ENCODE results near the gene GLCE.

Gene GLCE

GRCh38 chr15:69217381-69217780 lies 56.9 kb downstream of the GLCE start:
- no peak overlapping the region for H3K27ac ChIP-seq (ENCODE audit: low read depth, low read length)
- no peak overlapping the region for H3K9ac ChIP-seq (ENCODE audit: low read depth in 1 of 2, low read length in 2 of 2)
- H3K4me1 ChIP-seq (ENCODE audit: control insufficient read depth in 1 of 2, insufficient read depth in 2 of 2, low read length in 2 of 2): peaks cover 5 to 15% of the 10 kb centered on the region in 2 donors
- no peaks in the 10 kb centered on the region for H3K36me3 ChIP-seq (ENCODE audit: control insufficient read depth in 1 of 2, insufficient read depth in 2 of 2, low read length in 2 of 2)
- H3K27me3 ChIP-seq (ENCODE audit: control insufficient read depth in 1 of 2, insufficient read depth in 2 of 2, low read length in 2 of 2): no peaks in the 10 kb centered on the region
- H3K9me3 ChIP-seq (ENCODE audit: control insufficient read depth in 1 of 2, low read length in 2 of 2): peaks cover 0 to under 1% of the 10 kb centered on the region in 2 donors
- no peak overlapping the region for H3K4me3 ChIP-seq (ENCODE audit: low read depth in 1 of 2, low read length in 2 of 2)

- peaks cover 0 to 8% of the 10 kb centered on the region in 2 donors for H3K9me3 ChIP-seq (ENCODE audit: control insufficient read depth in 1 of 2, low read length in 2 of 2)
- H3K36me3 ChIP-seq (ENCODE audit: control insufficient read depth in 1 of 2, insufficient read depth in 2 of 2, low read length in 2 of 2): peaks cover 0 to 3% of the 10 kb centered on the region in 2 donors
- H3K27ac ChIP-seq (ENCODE audit: low read depth, low read length): no peak overlapping the region
- H3K27me3 ChIP-seq (ENCODE audit: control insufficient read depth in 1 of 2, insufficient read depth in 2 of 2, low read length in 2 of 2): no peaks in the 10 kb centered on the region
- H3K4me1 ChIP-seq (ENCODE audit: control insufficient read depth in 1 of 2, insufficient read depth in 2 of 2, low read length in 2 of 2): peaks cover 8 to 17% of the 10 kb centered on the region in 2 donors
- no peak overlapping the region for H3K4me3 ChIP-seq (ENCODE audit: low read depth in 1 of 2, low read length in 2 of 2)
- H3K9ac ChIP-seq (ENCODE audit: low read depth in 1 of 2, low read length in 2 of 2): no peak overlapping the region
Measured at GRCh38 chr15:69219690-69220089, 59.3 kb downstream of the GLCE start.

GRCh38 chr15:69222002-69222474 lies 61.6 kb downstream of the GLCE start:
- Histone ChIP-seq H3K4me3 (ENCODE audit: low read depth in 1 of 2, low read length in 2 of 2) (no peak overlapping the region), H3K9me3 (ENCODE audit: control insufficient read depth in 1 of 2, low read length in 2 of 2) (peaks cover 0 to 8% of the 10 kb centered on the region in 2 donors), H3K4me1 (ENCODE audit: control insufficient read depth in 1 of 2, insufficient read depth in 2 of 2, low read length in 2 of 2) (peaks cover 16 to 18% of the 10 kb centered on the region in 2 donors), H3K27ac (ENCODE audit: low read depth, low read length) (no peak overlapping the region), H3K27me3 (ENCODE audit: control insufficient read depth in 1 of 2, insufficient read depth in 2 of 2, low read length in 2 of 2) (no peaks in the 10 kb centered on the region), H3K9ac (ENCODE audit: low read depth in 1 of 2, low read length in 2 of 2) (no peak overlapping the region), H3K36me3 (ENCODE audit: control insufficient read depth in 1 of 2, insufficient read depth in 2 of 2, low read length in 2 of 2) (peaks cover 0 to 3% of the 10 kb centered on the region in 2 donors)

- Histone ChIP-seq H3K27me3 (ENCODE audit: control insufficient read depth in 1 of 2, insufficient read depth in 2 of 2, low read length in 2 of 2) (no peaks in the 10 kb centered on the region), H3K9me3 (ENCODE audit: control insufficient read depth in 1 of 2, low read length in 2 of 2) (peaks cover 0 to 8% of the 10 kb centered on the region in 2 donors), H3K36me3 (ENCODE audit: control insufficient read depth in 1 of 2, insufficient read depth in 2 of 2, low read length in 2 of 2) (peaks cover 0 to 3% of the 10 kb centered on the region in 2 donors), H3K4me3 (ENCODE audit: low read depth in 1 of 2, low read length in 2 of 2) (no peak overlapping the region), H3K4me1 (ENCODE audit: control insufficient read depth in 1 of 2, insufficient read depth in 2 of 2, low read length in 2 of 2) (peaks cover 16 to 18% of the 10 kb centered on the region in 2 donors), H3K27ac (ENCODE audit: low read depth, low read length) (no peak overlapping the region), H3K9ac (ENCODE audit: low read depth in 1 of 2, low read length in 2 of 2) (no peak overlapping the region)
Measured at GRCh38 chr15:69223083-69223813, 62.8 kb downstream of the GLCE start.

GRCh38 chr15:69224383-69224782 lies 63.9 kb downstream of the GLCE start:
- peaks cover 16 to 18% of the 10 kb centered on the region in 2 donors for H3K4me1 ChIP-seq (ENCODE audit: control insufficient read depth in 1 of 2, insufficient read depth in 2 of 2, low read length in 2 of 2)
- peaks cover 0 to 8% of the 10 kb centered on the region in 2 donors for H3K9me3 ChIP-seq (ENCODE audit: control insufficient read depth in 1 of 2, low read length in 2 of 2)
- peaks cover 0 to 7% of the 10 kb centered on the region in 2 donors for H3K36me3 ChIP-seq (ENCODE audit: control insufficient read depth in 1 of 2, insufficient read depth in 2 of 2, low read length in 2 of 2)
- no peak overlapping the region for H3K4me3 ChIP-seq (ENCODE audit: low read depth in 1 of 2, low read length in 2 of 2)
- H3K27me3 ChIP-seq (ENCODE audit: control insufficient read depth in 1 of 2, insufficient read depth in 2 of 2, low read length in 2 of 2): no peaks in the 10 kb centered on the region
- no peak overlapping the region for H3K9ac ChIP-seq (ENCODE audit: low read depth in 1 of 2, low read length in 2 of 2)
- no peak overlapping the region for H3K27ac ChIP-seq (ENCODE audit: low read depth, low read length)

GRCh38 chr15:69225355-69226022 lies 65.1 kb downstream of the GLCE start:
- Histone ChIP-seq H3K36me3 (ENCODE audit: control insufficient read depth in 1 of 2, insufficient read depth in 2 of 2, low read length in 2 of 2) (peaks cover 0 to 7% of the 10 kb centered on the region in 2 donors), H3K27me3 (ENCODE audit: control insufficient read depth in 1 of 2, insufficient read depth in 2 of 2, low read length in 2 of 2) (no peaks in the 10 kb centered on the region), H3K9me3 (ENCODE audit: control insufficient read depth in 1 of 2, low read length in 2 of 2) (peaks cover 0 to 8% of the 10 kb centered on the region in 2 donors), H3K4me1 (ENCODE audit: control insufficient read depth in 1 of 2, insufficient read depth in 2 of 2, low read length in 2 of 2) (peaks cover 16 to 18% of the 10 kb centered on the region in 2 donors), H3K9ac (ENCODE audit: low read depth in 1 of 2, low read length in 2 of 2) (no peak overlapping the region), H3K27ac (ENCODE audit: low read depth, low read length) (no peak overlapping the region), H3K4me3 (ENCODE audit: low read depth in 1 of 2, low read length in 2 of 2) (no peak overlapping the region)

- Histone ChIP-seq H3K27ac (ENCODE audit: low read depth, low read length) (no peak overlapping the region), H3K4me1 (ENCODE audit: control insufficient read depth in 1 of 2, insufficient read depth in 2 of 2, low read length in 2 of 2) (peaks cover 16 to 18% of the 10 kb centered on the region in 2 donors), H3K4me3 (ENCODE audit: low read depth in 1 of 2, low read length in 2 of 2) (no peak overlapping the region), H3K27me3 (ENCODE audit: control insufficient read depth in 1 of 2, insufficient read depth in 2 of 2, low read length in 2 of 2) (no peaks in the 10 kb centered on the region), H3K9ac (ENCODE audit: low read depth in 1 of 2, low read length in 2 of 2) (no peak overlapping the region), H3K9me3 (ENCODE audit: control insufficient read depth in 1 of 2, low read length in 2 of 2) (peaks cover 0 to 8% of the 10 kb centered on the region in 2 donors), H3K36me3 (ENCODE audit: control insufficient read depth in 1 of 2, insufficient read depth in 2 of 2, low read length in 2 of 2) (peaks cover 0 to 7% of the 10 kb centered on the region in 2 donors)
Measured at GRCh38 chr15:69226023-69226355, 65.6 kb downstream of the GLCE start.

- Histone ChIP-seq H3K36me3 (ENCODE audit: control insufficient read depth in 1 of 2, insufficient read depth in 2 of 2, low read length in 2 of 2) (peaks cover 0 to 4% of the 10 kb centered on the region in 2 donors), H3K4me1 (ENCODE audit: control insufficient read depth in 1 of 2, insufficient read depth in 2 of 2, low read length in 2 of 2) (peaks cover 0 to 4% of the 10 kb centered on the region in 2 donors), H3K27ac (ENCODE audit: low read depth, low read length) (no peak overlapping the region), H3K4me3 (ENCODE audit: low read depth in 1 of 2, low read length in 2 of 2) (no peak overlapping the region), H3K27me3 (ENCODE audit: control insufficient read depth in 1 of 2, insufficient read depth in 2 of 2, low read length in 2 of 2) (no peaks in the 10 kb centered on the region), H3K9ac (ENCODE audit: low read depth in 1 of 2, low read length in 2 of 2) (no peak overlapping the region), H3K9me3 (ENCODE audit: control insufficient read depth in 1 of 2, low read length in 2 of 2) (no peaks in the 10 kb centered on the region)
Measured at GRCh38 chr15:69232144-69232543, 71.7 kb downstream of the GLCE start.

GRCh38 chr15:69232765-69233164 lies 72.3 kb downstream of the GLCE start:
- Histone ChIP-seq H3K27me3 (ENCODE audit: control insufficient read depth in 1 of 2, insufficient read depth in 2 of 2, low read length in 2 of 2) (no peaks in the 10 kb centered on the region), H3K4me1 (ENCODE audit: control insufficient read depth in 1 of 2, insufficient read depth in 2 of 2, low read length in 2 of 2) (peaks cover 0 to 4% of the 10 kb centered on the region in 2 donors)

GRCh38 chr15:69234676-69235075 lies 74.2 kb downstream of the GLCE start:
- Histone ChIP-seq H3K27me3 (ENCODE audit: control insufficient read depth in 1 of 2, insufficient read depth in 2 of 2, low read length in 2 of 2) (no peaks in the 10 kb centered on the region), H3K9me3 (ENCODE audit: control insufficient read depth in 1 of 2, low read length in 2 of 2) (no peaks in the 10 kb centered on the region), H3K4me3 (ENCODE audit: low read depth in 1 of 2, low read length in 2 of 2) (no peak overlapping the region), H3K36me3 (ENCODE audit: control insufficient read depth in 1 of 2, insufficient read depth in 2 of 2, low read length in 2 of 2) (no peaks in the 10 kb centered on the region), H3K4me1 (ENCODE audit: control insufficient read depth in 1 of 2, insufficient read depth in 2 of 2, low read length in 2 of 2) (peaks cover 0 to 4% of the 10 kb centered on the region in 2 donors), H3K27ac (ENCODE audit: low read depth, low read length) (no peak overlapping the region), H3K9ac (ENCODE audit: low read depth in 1 of 2, low read length in 2 of 2) (no peak overlapping the region)

More at GRCh38 chr15:69232765-69233164, 72.3 kb downstream of the GLCE start:
- Histone ChIP-seq H3K4me3 (ENCODE audit: low read depth in 1 of 2, low read length in 2 of 2) (no peak overlapping the region), H3K27ac (ENCODE audit: low read depth, low read length) (no peak overlapping the region), H3K9ac (ENCODE audit: low read depth in 1 of 2, low read length in 2 of 2) (no peak overlapping the region), H3K36me3 (ENCODE audit: control insufficient read depth in 1 of 2, insufficient read depth in 2 of 2, low read length in 2 of 2) (peaks cover 0 to 4% of the 10 kb centered on the region in 2 donors), H3K9me3 (ENCODE audit: control insufficient read depth in 1 of 2, low read length in 2 of 2) (no peaks in the 10 kb centered on the region)
